GM21825 (cell line): ENCODE data around the gene HNRNPA0.

Experiments used
- ATAC-seq: cut with Tn5 transposase; IDR thresholded peaks from one replicate; pipeline ENCODE4 v1.9.1; 2021; ENCODE audit warnings: mild to moderate bottlenecking, moderate library complexity; ENCODE audit not compliant: unreplicated experiment

The HNRNPA0 gene

DNA sequence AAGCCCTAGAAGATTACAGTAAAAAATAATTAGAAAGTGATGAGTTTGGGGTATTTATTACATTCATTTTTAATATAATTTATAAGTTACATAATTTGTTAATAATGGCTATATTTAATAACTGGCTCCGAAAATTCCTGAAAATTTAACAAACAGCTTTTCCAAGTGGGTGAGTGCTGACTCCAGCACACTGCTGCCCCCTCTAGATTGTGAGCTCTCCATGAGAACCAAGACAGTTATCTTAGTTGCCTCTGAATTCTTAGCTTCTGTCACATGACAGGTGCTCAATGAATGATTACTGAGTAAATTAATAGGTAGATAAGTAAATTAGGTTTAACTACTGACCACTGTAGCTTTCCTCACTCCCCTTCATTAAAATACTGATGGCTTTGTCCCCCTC lies 26.1 kb downstream of the HNRNPA0 start:
- no peak for ATAC-seq

GRCh38 chr5:137727623-137728022 lies 26.5 kb downstream of the HNRNPA0 start:
- no peak for ATAC-seq

DNA sequence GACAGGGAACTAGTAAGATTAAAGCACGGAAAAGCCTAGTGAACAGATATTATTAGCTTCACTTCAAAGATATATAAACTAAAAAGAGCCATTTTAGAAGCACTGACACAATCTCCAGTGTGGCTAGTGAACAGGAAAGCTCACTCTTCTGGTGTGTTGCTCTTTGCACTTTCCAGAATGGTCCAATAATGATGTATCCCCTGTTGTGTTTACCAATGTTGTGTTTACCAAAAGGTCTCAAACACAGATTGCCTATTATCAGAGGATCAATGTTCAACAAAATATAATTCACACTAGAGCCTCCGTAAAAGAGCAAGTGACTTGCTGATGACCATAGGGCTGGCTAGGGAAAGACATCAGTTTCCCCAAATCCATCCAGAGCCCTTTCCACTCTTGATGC lies 29.9 kb downstream of the HNRNPA0 start:
- no peak for ATAC-seq

- ATAC-seq = no peak
These were observed 35.6 kb downstream of the HNRNPA0 start for GRCh38 chr5:137718611-137719010.

- no peak for ATAC-seq
These were observed 37.8 kb downstream of the HNRNPA0 start for GRCh38 chr5:137716337-137716736.

DNA sequence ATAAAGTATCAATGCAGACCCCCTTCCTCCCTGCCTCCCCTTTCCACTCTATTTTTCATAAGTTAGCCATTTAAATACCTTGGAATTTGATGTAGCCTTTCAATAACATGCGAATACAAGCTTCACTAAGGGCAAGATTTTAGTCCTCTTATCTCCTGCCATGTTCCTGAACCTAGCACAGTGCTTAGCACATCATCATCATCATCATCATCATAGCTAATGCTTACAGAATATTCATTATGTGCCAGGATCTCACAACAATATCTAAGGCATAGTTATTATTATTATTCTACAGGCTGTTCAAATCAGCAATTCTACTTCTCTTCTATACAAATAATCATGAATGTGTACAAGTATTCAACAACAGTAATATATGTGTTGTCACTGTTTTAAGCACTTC lies 38.7 kb downstream of the HNRNPA0 start:
- no peak for ATAC-seq

GRCh38 chr5:137714946-137715345 lies 39.2 kb downstream of the HNRNPA0 start:
- ATAC-seq = no peak

GRCh38 chr5:137714494-137714893 lies 39.7 kb downstream of the HNRNPA0 start:
- ATAC-seq = no peak

GRCh38 chr5:137712139-137712667 lies 42.0 kb downstream of the HNRNPA0 start:
- ATAC-seq = no peak

- no peak for ATAC-seq
These were observed 44.1 kb downstream of the HNRNPA0 start for GRCh38 chr5:137710086-137710485.

DNA sequence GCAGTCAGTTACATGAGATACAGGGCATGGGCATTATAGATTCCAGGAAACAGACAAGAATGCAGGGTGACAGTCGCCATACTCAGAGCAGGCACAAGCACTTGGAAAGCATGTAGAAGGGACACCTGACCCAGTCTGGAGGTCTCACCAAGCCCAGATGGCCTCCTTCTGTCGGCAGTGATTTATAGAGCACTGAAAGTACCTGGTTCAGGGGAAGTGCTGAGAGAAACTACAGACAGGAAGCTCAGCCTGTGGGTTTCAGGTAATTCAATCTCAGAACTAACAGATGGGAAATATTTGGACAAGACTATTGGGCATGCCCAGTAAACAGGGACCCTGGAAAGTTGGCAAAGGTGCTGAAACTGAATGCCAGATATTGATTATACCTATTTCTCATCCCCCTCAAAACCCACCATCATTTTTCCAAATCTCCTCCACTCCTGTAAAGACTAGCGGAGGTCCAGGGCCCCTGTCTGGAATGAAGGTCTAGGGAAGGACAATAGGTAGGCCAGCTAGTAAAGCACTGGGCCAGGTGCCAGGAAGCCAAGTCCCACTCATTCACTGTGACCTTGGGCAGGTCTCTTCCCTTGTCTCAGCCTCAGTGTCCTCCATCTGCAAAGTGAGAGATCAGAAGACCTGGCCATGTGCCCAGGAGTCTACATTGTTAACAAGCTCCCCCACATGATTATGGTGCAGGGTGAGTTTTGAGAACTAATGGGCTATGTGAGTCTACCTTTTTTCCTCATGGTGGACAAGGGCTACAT lies 45.2 kb downstream of the HNRNPA0 start:
- ATAC-seq = no peak

DNA sequence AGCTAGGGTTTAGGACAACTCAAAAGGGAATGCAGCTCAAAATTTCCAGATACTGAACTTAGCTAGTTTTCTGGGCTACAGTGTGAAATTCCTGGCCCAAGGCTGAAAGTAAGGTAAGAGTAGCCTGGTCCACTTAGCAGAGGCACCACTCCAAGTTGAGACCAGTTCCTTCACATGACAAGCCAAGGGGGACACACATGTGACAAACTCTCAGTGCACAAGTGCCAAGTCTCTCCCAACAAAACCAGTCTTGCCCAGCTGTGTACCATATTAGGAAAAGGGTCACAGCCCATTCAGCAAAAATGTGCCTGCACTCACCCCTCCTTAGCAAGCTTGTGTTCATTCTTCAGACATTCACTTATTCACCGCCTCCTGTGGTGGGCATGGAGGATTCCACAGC lies 46.1 kb downstream of the HNRNPA0 start:
- ATAC-seq = no peak

- ATAC-seq = no peak
These were observed 47.3 kb downstream of the HNRNPA0 start for GRCh38 chr5:137706841-137707240.

- ATAC-seq = no peak
These were observed 49.1 kb downstream of the HNRNPA0 start for GRCh38 chr5:137705106-137705505.

DNA sequence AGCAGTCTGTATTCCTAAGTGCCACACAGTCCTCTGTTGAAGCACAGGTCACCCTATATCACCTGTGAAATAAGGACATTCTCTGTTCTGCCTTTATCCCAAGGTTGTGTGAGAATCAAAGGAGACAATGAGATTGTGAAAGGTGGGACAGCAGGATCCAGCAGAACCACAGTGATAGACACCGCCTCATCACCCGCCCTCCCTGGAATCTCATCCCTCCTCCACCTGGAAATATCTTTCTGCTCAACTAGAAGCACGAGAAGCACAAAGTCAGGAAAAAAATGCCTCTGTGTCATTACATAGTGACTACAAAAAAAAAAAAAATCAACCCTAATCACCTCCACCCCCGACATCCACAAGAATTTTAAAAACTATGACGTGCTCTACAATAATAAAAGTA lies 50.6 kb downstream of the HNRNPA0 start:
- no peak for ATAC-seq

- ATAC-seq = no peak
These were observed 53.9 kb downstream of the HNRNPA0 start for GRCh38 chr5:137700282-137700680.

DNA sequence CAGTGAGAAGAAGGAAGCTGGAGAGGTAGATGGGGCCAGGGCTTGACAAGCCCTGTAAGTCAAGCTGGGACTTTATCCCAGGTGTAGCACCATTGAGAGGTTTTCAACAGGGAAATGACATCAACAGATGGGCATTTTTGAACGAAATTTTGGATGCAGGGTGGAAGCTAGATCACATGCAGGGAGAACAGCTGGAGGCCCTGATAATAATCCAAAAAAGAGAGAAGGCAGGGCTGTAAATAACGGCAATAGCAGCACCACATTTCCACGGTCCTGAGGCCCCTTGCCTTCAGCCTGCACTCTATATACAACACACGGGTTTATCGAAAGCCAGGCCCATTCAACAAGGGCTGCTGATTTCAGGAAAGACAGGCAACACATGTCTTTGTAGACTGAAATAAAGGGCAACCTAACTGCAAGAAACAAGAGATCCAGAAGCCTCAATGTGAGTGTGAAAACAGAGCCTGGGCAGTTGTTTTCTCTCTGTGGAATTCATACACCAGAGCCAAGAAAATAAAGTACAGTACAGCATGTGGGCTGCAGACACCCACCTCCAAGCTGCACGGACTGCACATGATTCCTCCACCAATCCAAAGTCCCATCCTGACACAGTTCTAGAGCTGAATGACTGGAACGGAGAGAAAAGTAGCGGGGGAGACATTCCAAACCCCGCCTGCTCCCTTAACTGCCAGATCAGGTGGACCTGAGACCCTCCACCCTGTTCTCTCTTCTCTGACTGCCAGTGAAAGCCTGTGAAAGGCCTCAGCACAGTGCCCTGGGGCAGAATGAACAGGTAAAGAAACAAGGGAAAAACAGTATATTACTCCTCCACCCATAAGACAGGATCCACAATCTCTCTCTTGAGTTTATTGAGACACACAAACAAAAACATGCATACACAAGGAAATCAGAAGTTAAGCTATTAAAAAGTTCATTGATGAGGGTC lies 54.6 kb downstream of the HNRNPA0 start:
- no peak for ATAC-seq

DNA sequence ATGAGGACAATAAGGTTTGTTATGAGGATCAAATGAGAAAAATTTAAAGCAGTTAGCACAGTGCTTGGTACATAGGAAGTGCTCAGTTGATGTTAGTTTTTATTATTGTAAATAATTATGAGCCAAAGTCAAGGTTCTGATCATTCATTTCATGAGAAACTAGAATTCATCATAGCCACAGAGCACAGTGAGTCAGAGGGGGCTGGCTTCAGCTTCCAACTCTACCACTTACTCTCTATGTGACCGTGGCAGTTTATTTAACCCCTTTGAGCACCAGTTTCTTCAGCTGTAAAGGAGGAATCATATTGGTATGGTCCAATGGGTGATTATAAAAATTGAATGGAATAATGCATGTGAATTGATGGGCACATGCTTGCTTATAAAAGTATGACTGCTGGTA lies 57.7 kb downstream of the HNRNPA0 start:
- ATAC-seq = no peak

GRCh38 chr5:137695651-137696428 lies 58.3 kb downstream of the HNRNPA0 start:
- no peak for ATAC-seq
